IMR-90 (cell line): ENCODE measurements around the gene MALT1. TPM values are rescaled to one million over a fixed set of nuclear protein-coding genes. Genes with fewer than 3 reads are reported as not detected.

Source experiments
- ATAC-seq: fragments of 200-7000 bp; cut with Tn5 transposase; 2 replicates; pipeline ENCODE4 v1.9.1; 2020; ENCODE audit warnings: low read depth, mild to moderate bottlenecking, moderate library complexity
- BruUV-seq: library from RNA; stranded (reverse); fragments of 400-500 nt; replicated peaks from 2 replicates; lab custom pipeline; 2021; lab: Mats Ljungman, UMichigan
- CTCF ChIA-PET: fragments of 300-600 bp; formaldehyde crosslinking; extraction: SDS; loops from one replicate; lab custom pipeline; 2021; ENCODE audit warnings: antibody characterized with exemption; lab: Yijun Ruan, JAX
- POLR2A ChIA-PET: fragments of 300-600 bp; sonication (Branson Sonifier 250); formaldehyde crosslinking; loops from one replicate; lab custom pipeline; 2022; ENCODE audit warnings: antibody characterized with exemption; ENCODE audit not compliant: unreplicated experiment; lab: Charles Lee
- DNase-seq: peaks from one replicate; pipeline ENCODE4 v3.0.0; 2013
- H2AFZ ChIP-seq: replicated peaks from 2 replicates; pipeline ENCODE3; 2013; ENCODE audit warnings: low read length, mild to moderate bottlenecking; ENCODE audit not compliant: poor library complexity
- H2AK5ac ChIP-seq: 2 replicates; pipeline ENCODE4 v1.6.1; 2013; ENCODE audit warnings: low read depth, low read length, inconsistent platforms
- H2AK9ac ChIP-seq: replicated peaks from 2 replicates; pipeline ENCODE3; 2013; ENCODE audit warnings: mild to moderate bottlenecking, low read depth, low read length, moderate library complexity; ENCODE audit not compliant: poor library complexity
- H2BK120ac ChIP-seq: 2 replicates; pipeline ENCODE4 v1.6.1; 2013; ENCODE audit warnings: low read depth, low read length, inconsistent platforms
- H2BK15ac ChIP-seq: 3 replicates; pipeline ENCODE4 v1.6.1; 2013; ENCODE audit warnings: low read depth, low read length, inconsistent platforms
- H2BK20ac ChIP-seq: 2 replicates; pipeline ENCODE4 v1.6.1; 2013; ENCODE audit warnings: low read depth, mild to moderate bottlenecking, inconsistent platforms, low read length, moderate library complexity
- H2BK5ac ChIP-seq: 2 replicates; pipeline ENCODE4 v1.6.1; 2013; ENCODE audit warnings: mild to moderate bottlenecking, low read depth, low read length, inconsistent platforms; ENCODE audit not compliant: poor library complexity, severe bottlenecking
- H3K14ac ChIP-seq: replicated peaks from 2 replicates; pipeline ENCODE4 v1.6.1; 2013; ENCODE audit warnings: low read depth, low read length, inconsistent platforms
- H3K18ac ChIP-seq: 2 replicates; pipeline ENCODE4 v1.6.1; 2013; ENCODE audit warnings: low read depth, low read length, control low read depth
- H3K23ac ChIP-seq: 2 replicates; pipeline ENCODE4 v1.6.1; 2013; ENCODE audit warnings: low read depth, low read length, inconsistent platforms
- H3K27ac ChIP-seq: 2 replicates; pipeline ENCODE4 v1.5.1; 2013; ENCODE audit warnings: mild to moderate bottlenecking, control low read depth, low read length; ENCODE audit not compliant: insufficient read depth
- H3K27me3 ChIP-seq: 2 replicates; pipeline ENCODE4 v1.6.1; 2013; ENCODE audit warnings: low read length; ENCODE audit not compliant: control insufficient read depth, insufficient read depth
- H3K36me3 ChIP-seq: 2 replicates; pipeline ENCODE4 v1.6.1; 2013; ENCODE audit warnings: low read length, mixed read lengths; ENCODE audit not compliant: control insufficient read depth, insufficient read depth
- H3K4ac ChIP-seq: 2 replicates; pipeline ENCODE4 v1.6.1; 2013; ENCODE audit warnings: low read depth, low read length, inconsistent platforms
- H3K4me1 ChIP-seq: 2 replicates; pipeline ENCODE4 v1.6.1; 2013; ENCODE audit warnings: low read length, mixed read lengths; ENCODE audit not compliant: control insufficient read depth, insufficient read depth
- H3K4me2 ChIP-seq: 2 replicates; pipeline ENCODE4 v1.6.1; 2013; ENCODE audit warnings: low read depth, mild to moderate bottlenecking, control low read depth, low read length, moderate library complexity
- H3K4me3 ChIP-seq: 2 replicates; pipeline ENCODE4 v1.5.1; 2013; ENCODE audit warnings: low read depth, mild to moderate bottlenecking, control low read depth, low read length, moderate library complexity; ENCODE audit not compliant: insufficient read depth
- H3K56ac ChIP-seq: 2 replicates; pipeline ENCODE4 v1.6.1; 2013; ENCODE audit warnings: low read length, inconsistent platforms; ENCODE audit not compliant: insufficient read depth; ENCODE audit errors: extremely low read depth
- H3K79me1 ChIP-seq, 2 experiments: 2 replicates each; pipeline ENCODE4 v1.6.1; 2013; ENCODE audit warnings: low read length in 2 of 2, inconsistent platforms in 1 of 2, low read depth in 1 of 2
- H3K9ac ChIP-seq: 2 replicates; pipeline ENCODE4 v1.6.1; 2013; ENCODE audit warnings: low read depth, low read length, control low read depth
- H3K9me1 ChIP-seq: 2 replicates; pipeline ENCODE4 v1.6.1; 2013; ENCODE audit warnings: low read length, inconsistent platforms; ENCODE audit not compliant: insufficient read depth
- H3K9me3 ChIP-seq: 2 replicates; pipeline ENCODE4 v1.6.1; 2013; ENCODE audit warnings: low read length; ENCODE audit not compliant: control insufficient read depth, insufficient read depth
- H4K20me1 ChIP-seq: 2 replicates; pipeline ENCODE4 v1.6.1; 2013; ENCODE audit warnings: low read length, inconsistent platforms; ENCODE audit not compliant: insufficient read depth
- H4K5ac ChIP-seq: 2 replicates; pipeline ENCODE4 v1.6.1; 2013; ENCODE audit warnings: mild to moderate bottlenecking, low read depth, low read length, control low read depth
- H4K8ac ChIP-seq, 2 experiments: 2 replicates each; pipeline ENCODE4 v1.6.1; 2013; ENCODE audit warnings: low read depth in 2 of 2, low read length in 2 of 2, control low read depth in 1 of 2, inconsistent platforms in 1 of 2
- H4K91ac ChIP-seq: 2 replicates; pipeline ENCODE4 v1.6.1; 2013; ENCODE audit warnings: low read depth, low read length, inconsistent platforms; ENCODE audit not compliant: insufficient read depth
- POLR2A ChIP-seq: IDR thresholded peaks from 2 replicates; pipeline ENCODE4 v1.6.1; 2012; ENCODE audit warnings: mild to moderate bottlenecking, low read depth, low read length
- RCOR1 ChIP-seq: IDR thresholded peaks from 2 replicates; pipeline ENCODE4 v1.6.1; 2012; ENCODE audit warnings: mild to moderate bottlenecking, low read length, improper control_type of control experiment; ENCODE audit not compliant: insufficient replicate concordance
- SMC3 ChIP-seq: fragments of 150-350 bp; IDR thresholded peaks from 2 replicates; pipeline ENCODE4 v1.6.1; 2016; ENCODE audit warnings: low read depth, mild to moderate bottlenecking, antibody characterized with exemption, low read length, moderate library complexity
- WGBS, 2 experiments: methylation state at CpG; one replicate each; pipeline versions ENCODE4 v1.1.5 to v1.1.7; 2013; ENCODE audit warnings: missing lambda C conversion rate in 2 of 2; ENCODE audit not compliant: insufficient read length in 1 of 2; ENCODE audit errors: extremely low coverage in 2 of 2; 5-methylcytosine and 5-hydroxymethylcytosine counted together
- dilution Hi-C: fragments of 300-500 bp; cut with HindIII; formaldehyde crosslinking; loops from one replicate; pipeline ENCODE4 v1.14.3; 2018; ENCODE audit warnings: low sequenced_read_pairs; ENCODE audit not compliant: unreplicated experiment
- in situ Hi-C: fragments of 300-500 bp; cut with MboI; formaldehyde crosslinking; loops from 3 replicates; pipeline ENCODE4 v1.14.3; 2019; ENCODE audit warnings: low sequenced_read_pairs, inconsistent platforms, mixed read lengths
- intact Hi-C: fragments of 100-400 bp; cut with micrococcal nuclease; formaldehyde crosslinking; loops from 2 replicates; pipeline ENCODE4 v1.10.0; 2022
- polyA plus RNA-seq, 3 experiments: library from polyadenylated mRNA; depleted of rRNA; stranded (reverse); fragments of >200 nt; gene quantifications; 2 replicates each; pipeline ENCODE4 v1.2.3, GENCODE V29; 2012; ENCODE audit warnings: low replicate concordance in 1 of 3
- total RNA-seq: library from RNA; depleted of rRNA; stranded (reverse); fragments of >200 nt; gene quantifications from 2 replicates; pipeline ENCODE4 v1.2.3, GENCODE V29; 2012
- TF ChIP-seq, protein P1 (sequence below): conservative IDR thresholded peaks from 2 replicates; pipeline ENCODE4 v1.5.1; 2012; ENCODE audit warnings: mild to moderate bottlenecking, low read depth, low read length, improper control_type of control experiment

The MALT1 gene
- total and polyA plus RNA-seq, 2 of the 4 experiments (the other 2 are of a cell fraction) = 8.3 to 25.3 TPM

DNA sequence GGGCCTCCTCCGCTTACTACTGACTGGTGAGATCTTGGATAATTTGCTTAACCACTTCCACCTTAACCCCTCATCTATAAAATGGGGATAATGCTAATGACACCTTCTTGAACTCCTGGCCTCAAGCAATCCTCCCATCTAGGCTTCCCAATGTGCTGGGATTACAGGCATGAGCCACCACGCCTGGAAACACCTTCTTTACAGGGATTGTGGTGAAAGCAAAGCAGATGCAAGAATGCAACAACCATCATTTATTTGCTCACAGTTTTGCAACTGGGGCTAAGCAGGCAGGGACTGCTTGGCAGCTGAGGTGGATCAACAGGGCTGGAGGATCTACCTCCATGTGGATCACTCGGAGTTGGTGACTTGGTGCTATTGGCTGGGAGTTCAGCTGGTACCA lies 117.2 kb downstream of the MALT1 start:
- peak overlapping the region; percentile 72 for H3K14ac ChIP-seq
- intact Hi-C loops = loop anchor here (2.0 to 5.0 kb wide), 2 partner anchors 76 to 164 kb away; partner anchors contain the start of gene ZNF532
- H2AK9ac ChIP-seq = peak overlapping the region; percentile 12
- H3K4me2 ChIP-seq = no peak overlapping the region
- H3K23ac ChIP-seq = peak overlapping the region; percentile 80
- no peaks in the 10 kb centered on the region for H3K27me3 ChIP-seq
- peak overlapping the region; percentile 96 for H2BK120ac ChIP-seq
- peak overlapping the region; percentile 3 for H2AFZ ChIP-seq
- H2AK5ac ChIP-seq = peak overlapping the region; percentile 95
- H3K36me3 ChIP-seq = no peaks in the 10 kb centered on the region
- peak overlapping the region; percentile 72 for H4K5ac ChIP-seq
- H2BK20ac ChIP-seq = peak overlapping the region; percentile 93
- ATAC-seq = no peak
- 100% methylated on average over 1 of the region's 3 CpGs; no CpG with 5 or more reads in 1 of the 2 experiments for WGBS, 2 experiments
- H4K20me1 ChIP-seq = no peaks in the 10 kb centered on the region; the same call in 1 of the 2 replicates
- DNase-seq = no peak
- H4K8ac ChIP-seq = peak overlapping the region; percentile 64 to 89; a peak in 3 of 4 replicates
- H3K4me1 ChIP-seq = peaks cover 25% of the 10 kb centered on the region
- BruUV-seq = no TSS peak
- peaks cover 19% of the 10 kb centered on the region for H3K9me1 ChIP-seq
- H3K79me1 ChIP-seq = no peaks in the 10 kb centered on the region; a peak in 1 of 4 replicates
- ChIA-PET CTCF (interaction anchor here (1.0 kb wide), 1 partner anchor 269 kb away, joined by 3 read pairs; no protein-coding TSS in a partner anchor), POLR2A (interaction anchor here (0.9 kb wide), 1 partner anchor 43 kb away, joined by 3 read pairs; no protein-coding TSS in a partner anchor)
- no peak overlapping the region for H3K4me3 ChIP-seq
- H4K91ac ChIP-seq = peak overlapping the region; percentile 89
- dilution Hi-C loops = loop anchor here (25.0 kb wide), 1 partner anchor 274 kb away; no protein-coding TSS in a partner anchor
- in situ Hi-C loops = loop anchor here (5.0 kb wide), 1 partner anchor 269 kb away; no protein-coding TSS in a partner anchor
- TF ChIP-seq, protein P1, sequence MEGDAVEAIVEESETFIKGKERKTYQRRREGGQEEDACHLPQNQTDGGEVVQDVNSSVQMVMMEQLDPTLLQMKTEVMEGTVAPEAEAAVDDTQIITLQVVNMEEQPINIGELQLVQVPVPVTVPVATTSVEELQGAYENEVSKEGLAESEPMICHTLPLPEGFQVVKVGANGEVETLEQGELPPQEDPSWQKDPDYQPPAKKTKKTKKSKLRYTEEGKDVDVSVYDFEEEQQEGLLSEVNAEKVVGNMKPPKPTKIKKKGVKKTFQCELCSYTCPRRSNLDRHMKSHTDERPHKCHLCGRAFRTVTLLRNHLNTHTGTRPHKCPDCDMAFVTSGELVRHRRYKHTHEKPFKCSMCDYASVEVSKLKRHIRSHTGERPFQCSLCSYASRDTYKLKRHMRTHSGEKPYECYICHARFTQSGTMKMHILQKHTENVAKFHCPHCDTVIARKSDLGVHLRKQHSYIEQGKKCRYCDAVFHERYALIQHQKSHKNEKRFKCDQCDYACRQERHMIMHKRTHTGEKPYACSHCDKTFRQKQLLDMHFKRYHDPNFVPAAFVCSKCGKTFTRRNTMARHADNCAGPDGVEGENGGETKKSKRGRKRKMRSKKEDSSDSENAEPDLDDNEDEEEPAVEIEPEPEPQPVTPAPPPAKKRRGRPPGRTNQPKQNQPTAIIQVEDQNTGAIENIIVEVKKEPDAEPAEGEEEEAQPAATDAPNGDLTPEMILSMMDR = no peak
- no peak for TF ChIP-seq RCOR1
- TF ChIP-seq POLR2A = no peak
- TF ChIP-seq SMC3 = no peak
- H2BK15ac ChIP-seq = peak overlapping the region; percentile 68; the same call in 2 of the 3 replicates
- no peak overlapping the region for H3K9ac ChIP-seq
- H3K27ac ChIP-seq = peak overlapping the region; percentile 89
- H2BK5ac ChIP-seq = peak overlapping the region; percentile 71
- H3K56ac ChIP-seq = peak overlapping the region; percentile 29
- H3K4ac ChIP-seq = peak overlapping the region; percentile 95
- no peaks in the 10 kb centered on the region for H3K9me3 ChIP-seq
- peak overlapping the region; percentile 75 for H3K18ac ChIP-seq
